22Rv1 (cell line): ENCODE measurements around the gene SGSM2.

ENCODE experiments used
- ZFX ChIP-seq: fragments of 450-650 bp; IDR thresholded peaks from 2 replicates; pipeline ENCODE4 v1.6.1; 2017; ENCODE audit warnings: antibody characterized with exemption, borderline replicate concordance
- TF ChIP-seq, protein P1 (sequence below): fragments of 450-650 bp; IDR thresholded peaks from 2 replicates; pipeline ENCODE4 v1.5.1; 2017; ENCODE audit warnings: mild to moderate bottlenecking

GRCh38 chr17:2419486-2419885 is 82.2 kb downstream of the SGSM2 start:
- TF ChIP-seq, protein P1, sequence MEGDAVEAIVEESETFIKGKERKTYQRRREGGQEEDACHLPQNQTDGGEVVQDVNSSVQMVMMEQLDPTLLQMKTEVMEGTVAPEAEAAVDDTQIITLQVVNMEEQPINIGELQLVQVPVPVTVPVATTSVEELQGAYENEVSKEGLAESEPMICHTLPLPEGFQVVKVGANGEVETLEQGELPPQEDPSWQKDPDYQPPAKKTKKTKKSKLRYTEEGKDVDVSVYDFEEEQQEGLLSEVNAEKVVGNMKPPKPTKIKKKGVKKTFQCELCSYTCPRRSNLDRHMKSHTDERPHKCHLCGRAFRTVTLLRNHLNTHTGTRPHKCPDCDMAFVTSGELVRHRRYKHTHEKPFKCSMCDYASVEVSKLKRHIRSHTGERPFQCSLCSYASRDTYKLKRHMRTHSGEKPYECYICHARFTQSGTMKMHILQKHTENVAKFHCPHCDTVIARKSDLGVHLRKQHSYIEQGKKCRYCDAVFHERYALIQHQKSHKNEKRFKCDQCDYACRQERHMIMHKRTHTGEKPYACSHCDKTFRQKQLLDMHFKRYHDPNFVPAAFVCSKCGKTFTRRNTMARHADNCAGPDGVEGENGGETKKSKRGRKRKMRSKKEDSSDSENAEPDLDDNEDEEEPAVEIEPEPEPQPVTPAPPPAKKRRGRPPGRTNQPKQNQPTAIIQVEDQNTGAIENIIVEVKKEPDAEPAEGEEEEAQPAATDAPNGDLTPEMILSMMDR = no peak
- no peak for TF ChIP-seq ZFX
